ENCODE results near the gene SETDB1.

DNA sequence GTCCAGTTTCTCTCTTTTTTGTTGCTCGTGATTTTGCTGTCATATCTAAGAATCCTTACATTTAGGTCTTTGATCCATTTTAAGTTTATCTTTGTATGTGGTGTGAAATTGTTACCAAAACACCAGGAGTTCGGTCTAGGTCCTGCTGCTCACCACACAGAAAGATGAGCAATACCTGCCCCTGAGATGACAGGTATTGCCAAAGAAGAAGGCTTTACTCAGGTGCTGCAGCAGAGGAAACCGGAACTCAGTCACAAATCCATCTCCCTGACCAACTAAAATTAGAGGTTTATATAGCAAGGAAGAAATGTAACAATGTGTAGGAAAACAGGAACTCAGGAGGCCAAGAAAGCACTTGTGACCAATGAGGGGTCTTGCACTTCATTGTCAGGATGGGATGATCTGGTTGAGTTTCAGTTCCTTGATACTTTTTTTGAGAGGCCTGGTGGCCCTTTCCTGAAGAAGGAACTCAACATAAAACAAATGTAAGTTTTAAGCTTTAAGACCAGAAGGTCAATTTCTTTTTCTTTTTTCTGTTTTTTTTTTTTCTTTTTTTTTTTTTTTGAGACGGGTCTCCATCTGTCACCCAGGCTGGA is 16.5 kb upstream of the SETDB1 start:
- TF ChIP-seq CTCF (IDR thresholded peaks at IDR 0.05) (no peak), POLR2A (IDR thresholded peaks at IDR 0.05) (no peak)

Data from lower leg skin (tissue), 3 donors.